H1 (cell line): ENCODE results near the gene CHST1. TPM values are rescaled to one million over a fixed set of nuclear protein-coding genes. Genes with fewer than 3 reads are reported as not detected.

Experiments used
- CTCF ChIA-PET: fragments of 300-600 bp; sonication (Branson Sonifier 250); formaldehyde crosslinking; loops from one replicate; lab custom pipeline; 2021; ENCODE audit not compliant: partially characterized antibody; lab: Charles Lee
- POLR2A ChIA-PET: fragments of 300-600 bp; sonication (Branson Sonifier 250); formaldehyde crosslinking; loops from one replicate; lab custom pipeline; 2021; ENCODE audit warnings: inconsistent platforms; ENCODE audit not compliant: partially characterized antibody; lab: Charles Lee
- DNase-seq, 2 experiments: peaks; one replicate each; pipeline versions ENCODE4 v3.0.0 to v3.0.0-alpha.2; 2010 to 2022; ENCODE audit warnings: low spot score in 2 of 2, low read depth in 1 of 2, mixed read lengths in 1 of 2
- FAIRE-seq: peaks from 2 replicates; lab custom pipeline; 2011; peaks lifted over from hg19 to GRCh38; lab: Jason Lieb, UNC
- H2AFZ ChIP-seq: 2 replicates; pipeline ENCODE4 v1.8.1; 2012; ENCODE audit warnings: low read length, inconsistent platforms
- H2AK5ac ChIP-seq: 2 replicates; pipeline ENCODE4 v1.6.1; 2013; ENCODE audit warnings: low read depth, low read length
- H2BK120ac ChIP-seq: replicated peaks from 2 replicates; pipeline ENCODE3; 2013; ENCODE audit warnings: low read depth, low read length, inconsistent platforms
- H2BK12ac ChIP-seq: 2 replicates; pipeline ENCODE4 v1.6.1; 2013; ENCODE audit warnings: low read depth, low read length
- H2BK15ac ChIP-seq: 2 replicates; pipeline ENCODE4 v1.6.1; 2013; ENCODE audit warnings: low read length
- H2BK20ac ChIP-seq: 2 replicates; pipeline ENCODE4 v1.6.1; 2013; ENCODE audit warnings: low read length
- H2BK5ac ChIP-seq: 2 replicates; pipeline ENCODE4 v1.6.1; 2013; ENCODE audit warnings: low read depth, low read length
- H3K14ac ChIP-seq: 2 replicates; pipeline ENCODE4 v1.6.1; 2013; ENCODE audit warnings: inconsistent platforms; ENCODE audit not compliant: insufficient read length
- H3K18ac ChIP-seq: 2 replicates; pipeline ENCODE4 v1.6.1; 2013; ENCODE audit warnings: low read length; ENCODE audit errors: extremely low read depth
- H3K23ac ChIP-seq: 2 replicates; pipeline ENCODE4 v1.6.1; 2013; ENCODE audit warnings: inconsistent platforms; ENCODE audit not compliant: insufficient read length
- H3K23me2 ChIP-seq: 2 replicates; pipeline ENCODE4 v1.6.1; 2013; ENCODE audit warnings: low read depth, low read length
- H3K27ac ChIP-seq: 2 replicates; pipeline ENCODE4 v1.6.1; 2011; ENCODE audit warnings: low read depth, low read length, inconsistent platforms
- H3K27me3 ChIP-seq, 4 experiments: replicated peaks in 1 of 4; 1 replicate in 1 of 4; 2 replicates in 3 of 4; pipeline versions ENCODE4 v1.6.1 to v1.8.1; 2011 to 2013; ENCODE audit warnings: low read length in 3 of 4, mild to moderate bottlenecking in 3 of 4, inconsistent platforms in 2 of 4, mixed read lengths in 2 of 4, moderate library complexity in 1 of 4; ENCODE audit not compliant: control insufficient read depth in 3 of 4, insufficient read depth in 3 of 4; ENCODE audit errors: extremely low read depth in 1 of 4
- H3K36me3 ChIP-seq, 4 experiments: 2 replicates each; pipeline versions ENCODE4 v1.6.1 to v1.8.1; 2011 to 2013; ENCODE audit warnings: mild to moderate bottlenecking in 4 of 4, low read length in 3 of 4, moderate library complexity in 2 of 4, control low read depth in 1 of 4, inconsistent platforms in 1 of 4; ENCODE audit not compliant: insufficient read depth in 4 of 4, control insufficient read depth in 2 of 4
- H3K4ac ChIP-seq: replicated peaks from 2 replicates; pipeline ENCODE3; 2013; ENCODE audit warnings: low read length, low read depth, mixed read lengths, inconsistent platforms; ENCODE audit not compliant: insufficient read length
- H3K4me1 ChIP-seq, 4 experiments: replicated peaks in 1 of 4; 1 replicate in 1 of 4; 2 replicates in 3 of 4; pipeline versions ENCODE4 v1.6.1 to v1.8.1; 2011 to 2013; ENCODE audit warnings: low read length in 3 of 4, inconsistent platforms in 2 of 4, mixed read lengths in 1 of 4; ENCODE audit not compliant: insufficient read depth in 4 of 4, control insufficient read depth in 3 of 4
- H3K4me2 ChIP-seq, 2 experiments: 2 replicates each; pipeline versions ENCODE4 v1.6.1 to v1.8.1; 2011 to 2013; ENCODE audit warnings: low read depth in 2 of 2, low read length in 2 of 2, control low read depth in 1 of 2, inconsistent platforms in 1 of 2, mild to moderate bottlenecking in 1 of 2; ENCODE audit not compliant: insufficient read depth in 1 of 2
- H3K4me3 ChIP-seq, 4 experiments: fragments of 200-600, 300-600 bp in 1 of 4; sonication (generic), shearing (Covaris generic), sonication (Bioruptor Twin) in 1 of 4; 2 replicates each; pipeline versions ENCODE4 v1.5.1 to v1.8.1; 2011 to 2016; ENCODE audit warnings: low read length in 4 of 4, low read depth in 3 of 4, control low read depth in 2 of 4, inconsistent platforms in 2 of 4, mild to moderate bottlenecking in 2 of 4, mixed read lengths in 1 of 4, moderate library complexity in 1 of 4; ENCODE audit not compliant: insufficient read depth in 2 of 4; ENCODE audit errors: extremely low read depth in 1 of 4
- H3K56ac ChIP-seq: replicated peaks from 2 replicates; pipeline ENCODE3; 2013; ENCODE audit warnings: low read depth, mild to moderate bottlenecking, mixed read lengths, low read length, inconsistent platforms; ENCODE audit not compliant: insufficient read length
- H3K79me1 ChIP-seq: 2 replicates; pipeline ENCODE4 v1.6.1; 2013; ENCODE audit warnings: low read depth, low read length, control low read depth
- H3K79me2 ChIP-seq, 2 experiments: 2 replicates each; pipeline versions ENCODE4 v1.6.1 to v1.8.1; 2012 to 2013; ENCODE audit warnings: low read length in 2 of 2, mild to moderate bottlenecking in 2 of 2, inconsistent platforms in 1 of 2; ENCODE audit not compliant: insufficient read depth in 2 of 2, control insufficient read depth in 1 of 2
- H3K9ac ChIP-seq, 4 experiments: replicated peaks in 1 of 4; 1 replicate in 1 of 4; 2 replicates in 3 of 4; pipeline versions ENCODE4 v1.6.1 to v1.8.1; 2011 to 2013; ENCODE audit warnings: low read depth in 3 of 4, low read length in 3 of 4, control low read depth in 2 of 4, mild to moderate bottlenecking in 2 of 4, moderate library complexity in 2 of 4, inconsistent platforms in 1 of 4; ENCODE audit errors: extremely low read depth in 1 of 4
- H3K9me3 ChIP-seq, 2 experiments: 2 replicates each; pipeline versions ENCODE4 v1.6.1 to v1.8.1; 2012 to 2013; ENCODE audit warnings: mild to moderate bottlenecking in 2 of 2, moderate library complexity in 2 of 2, control low read depth in 1 of 2, inconsistent platforms in 1 of 2, low read depth in 1 of 2, low read length in 1 of 2, mixed read lengths in 1 of 2; ENCODE audit not compliant: insufficient read depth in 2 of 2
- H4K20me1 ChIP-seq, 2 experiments: replicated peaks in 1 of 2; 2 replicates each; pipeline versions ENCODE3 to v1.8.1; 2011 to 2013; ENCODE audit warnings: inconsistent platforms in 2 of 2, low read length in 2 of 2, mild to moderate bottlenecking in 1 of 2; ENCODE audit not compliant: insufficient read depth in 2 of 2, control insufficient read depth in 1 of 2
- H4K5ac ChIP-seq: 2 replicates; pipeline ENCODE4 v1.6.1; 2013; ENCODE audit warnings: low read length, low read depth, mixed read lengths, inconsistent platforms; ENCODE audit not compliant: insufficient read length
- H4K8ac ChIP-seq: 2 replicates; pipeline ENCODE4 v1.8.0; 2013; ENCODE audit warnings: mild to moderate bottlenecking, moderate library complexity, low read length, inconsistent platforms; ENCODE audit not compliant: insufficient read depth; ENCODE audit errors: extremely low read depth
- H4K91ac ChIP-seq: replicated peaks from 2 replicates; pipeline ENCODE3; 2013; ENCODE audit warnings: low read length, mixed read lengths, inconsistent platforms; ENCODE audit not compliant: insufficient read length
- ASH2L ChIP-seq: fragments of 200-600, 300-600 bp; sonication (generic); IDR thresholded peaks from one replicate; pipeline ENCODE4 v1.7.1; 2017; ENCODE audit warnings: low read length
- CBX8 ChIP-seq: fragments of 300-800, 300-1000 bp; sonication (generic); IDR thresholded peaks from 2 replicates; pipeline ENCODE4 v1.7.1; 2016; ENCODE audit warnings: low read depth, low read length, borderline replicate concordance
- HDAC2 ChIP-seq, 2 experiments: fragments of 300-600 bp in 1 of 2; sonication (generic) in 1 of 2; IDR thresholded peaks; 2 replicates each; pipeline ENCODE4 v1.6.1; 2011 to 2012; ENCODE audit warnings: low read depth in 2 of 2, low read length in 2 of 2, mild to moderate bottlenecking in 2 of 2, moderate library complexity in 2 of 2, borderline replicate concordance in 1 of 2, inconsistent platforms in 1 of 2
- JUN ChIP-seq: IDR thresholded peaks from 2 replicates; pipeline ENCODE4 v1.6.1; 2011; ENCODE audit warnings: low read depth, mild to moderate bottlenecking, improper control_type of control experiment, low read length
- KDM4A ChIP-seq: IDR thresholded peaks from one replicate; pipeline ENCODE4 v1.7.1; 2012; ENCODE audit warnings: low read depth, mild to moderate bottlenecking, moderate library complexity, low read length, inconsistent platforms; ENCODE audit not compliant: severe bottlenecking
- MAFK ChIP-seq: IDR thresholded peaks from 2 replicates; pipeline ENCODE4 v1.6.1; 2012; ENCODE audit warnings: low read depth, mild to moderate bottlenecking, improper control_type of control experiment, low read length
- NANOG ChIP-seq: IDR thresholded peaks from 2 replicates; pipeline ENCODE4 v1.6.1; 2011; ENCODE audit warnings: low read length, low read depth, mild to moderate bottlenecking, inconsistent platforms; ENCODE audit not compliant: insufficient read depth, poor library complexity, severe bottlenecking
- TBP ChIP-seq: IDR thresholded peaks from 2 replicates; pipeline ENCODE4 v1.6.1; 2011; ENCODE audit warnings: low read depth, low read length, improper control_type of control experiment
- WGBS, 2 experiments: shearing (Covaris generic) in 1 of 2; methylation state at CpG; one replicate each; pipeline versions ENCODE4 v1.1.6 to v1.1.7; 2013 to 2015; ENCODE audit warnings: low lambda C conversion rate in 2 of 2, mixed read lengths in 2 of 2, inconsistent platforms in 1 of 2, low coverage in 1 of 2, missing lambda C conversion rate in 1 of 2; ENCODE audit not compliant: insufficient replicate concordance in 2 of 2, insufficient coverage in 1 of 2, insufficient read length in 1 of 2; ENCODE audit errors: extremely low coverage in 1 of 2, missing lambda C conversion rate in 1 of 2; 5-methylcytosine and 5-hydroxymethylcytosine counted together
- polyA plus RNA-seq, 7 experiments: library from polyadenylated mRNA; depleted of rRNA in 3 of 7; stranded (reverse) in 5 of 7; unstranded in 2 of 7; fragments of >200 nt in 5 of 7; fragments of 200-250 nt in 2 of 7; gene quantifications; 1 replicate in 5 of 7; 2 replicates in 1 of 7; 4 replicates in 1 of 7; pipeline versions ENCODE4 v1.2.1 to v1.2.3, GENCODE V29; 2011 to 2013; ENCODE audit warnings: missing spikeins in 2 of 7, mixed read lengths in 2 of 7
- total RNA-seq: library from RNA; stranded (reverse); fragmentation: NEBNext Ultra II Directional; extraction: Animal tissue kit (Norgen Biotek cat#: 25700); gene quantifications from 2 replicates; pipeline ENCODE4 v1.2.1, GENCODE V29; 2021
- TF ChIP-seq, protein P1 (sequence below): IDR thresholded peaks from 2 replicates; pipeline ENCODE4 v1.6.1; 2012; ENCODE audit warnings: inconsistent platforms
- TF ChIP-seq, protein P2 (sequence below): IDR thresholded peaks from 2 replicates; pipeline ENCODE4 v1.6.1; 2012; ENCODE audit warnings: inconsistent platforms

CHST1 gene
- total and polyA plus RNA-seq, 2 of the 8 experiments (the other 6 are each of a cell fraction or from before 2014, with no cell fraction given), result 1.6 to 3.8 TPM

DNA sequence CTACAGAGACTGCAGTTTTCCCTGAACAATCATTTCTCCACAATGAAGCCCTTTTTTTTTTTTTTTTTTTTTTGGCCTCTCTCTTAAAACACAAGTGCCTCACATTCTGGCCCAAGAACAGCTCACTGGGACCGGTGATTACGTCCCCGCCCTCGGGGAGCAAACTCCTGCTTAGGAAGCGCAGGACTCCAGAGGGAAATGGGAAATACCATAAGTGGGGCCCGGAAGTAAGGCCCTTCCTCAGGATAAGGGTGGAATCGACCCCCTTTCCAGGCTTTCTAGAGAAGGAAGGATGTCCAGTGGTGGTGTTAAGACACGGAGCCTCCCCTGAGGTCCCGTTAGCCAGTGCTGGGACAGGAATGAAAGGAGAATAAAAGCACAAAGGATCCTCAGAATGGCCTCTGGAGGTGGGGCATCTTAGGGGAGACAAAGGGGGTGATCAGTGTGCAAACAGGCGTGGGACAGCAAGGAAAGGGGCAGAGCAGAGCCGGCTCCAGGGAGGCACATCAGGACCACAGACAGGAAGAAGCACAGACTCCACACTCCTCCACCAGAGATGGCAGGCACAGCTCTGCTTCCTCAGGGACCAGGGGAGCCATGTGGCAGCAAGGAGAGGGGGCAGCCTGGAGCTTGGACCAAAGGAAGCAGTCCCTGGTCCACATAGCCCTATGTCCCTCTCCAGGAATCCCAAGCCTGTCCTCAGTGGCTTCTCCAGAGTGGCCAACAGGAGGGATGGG is 61.3 kb downstream of the CHST1 start:
- Histone ChIP-seq H3K23me2 (no peaks in the 10 kb centered on the region), H4K5ac (no peak overlapping the region), H3K27ac (no peak overlapping the region), H3K4me1 (peaks cover 3 to 10% (median 7%) of the 10 kb centered on the region in 4 experiments), H2BK20ac (no peak overlapping the region), H2BK120ac (no peak overlapping the region), H4K8ac (peak overlapping the region; percentile 22), H2AFZ (peak overlapping the region; percentile 94; the same call in 1 of the 2 replicates), H3K27me3 (no peaks in the 10 kb centered on the region), H3K56ac (no peak overlapping the region), H3K4ac (no peak overlapping the region), H3K14ac (no peak overlapping the region), H4K20me1 (no peaks in the 10 kb centered on the region), H3K23ac (no peak overlapping the region), H2AK5ac (no peak overlapping the region), H3K79me1 (no peaks in the 10 kb centered on the region), H3K36me3 (no peaks in the 10 kb centered on the region), H3K9me3 (no peaks in the 10 kb centered on the region), H3K4me2 (no peak overlapping the region), H2BK15ac (0 out of 2 replicates have a peak overlapping the region, but pooled peaks have one; percentile 4), H3K79me2 (no peaks in the 10 kb centered on the region), H3K4me3 (no peak overlapping the region), H2BK5ac (no peak overlapping the region), H2BK12ac (0 out of 2 replicates have a peak overlapping the region, but pooled peaks have one; percentile 43), H3K9ac (no peak overlapping the region), H3K18ac (no peak overlapping the region; the same call in 1 of the 2 replicates), H4K91ac (no peak overlapping the region)
- ChIA-PET CTCF (interaction anchor here (0.9 to 1.1 kb wide), 3 partner anchors 51 to 233 kb away, joined by 3 to 4 read pairs (median 4); no protein-coding TSS in a partner anchor), POLR2A (interaction anchor here (1.7 kb wide), 1 partner anchor 12 kb away, joined by 3 read pairs; no protein-coding TSS in a partner anchor)
- WGBS, 2 experiments, result 64% methylated on average over 11 of the region's 11 CpGs; no CpG with 5 or more reads in 1 of the 2 experiments
- DNase-seq (no peak), FAIRE-seq (no peak)
- TF ChIP-seq NANOG (no peak), CBX8 (no peak), JUN (no peak), MAFK (no peak), HDAC2 (IDR thresholded peaks at IDR 0.05; ENCODE audit: borderline replicate concordance in 1 of 2, low read depth in 2 of 2, low read length in 2 of 2) (no peak), ASH2L (no peak), TBP (no peak), KDM4A (no peak)
- TF ChIP-seq, protein P1, sequence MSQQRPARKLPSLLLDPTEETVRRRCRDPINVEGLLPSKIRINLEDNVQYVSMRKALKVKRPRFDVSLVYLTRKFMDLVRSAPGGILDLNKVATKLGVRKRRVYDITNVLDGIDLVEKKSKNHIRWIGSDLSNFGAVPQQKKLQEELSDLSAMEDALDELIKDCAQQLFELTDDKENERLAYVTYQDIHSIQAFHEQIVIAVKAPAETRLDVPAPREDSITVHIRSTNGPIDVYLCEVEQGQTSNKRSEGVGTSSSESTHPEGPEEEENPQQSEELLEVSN, result no peak
- TF ChIP-seq, protein P2, sequence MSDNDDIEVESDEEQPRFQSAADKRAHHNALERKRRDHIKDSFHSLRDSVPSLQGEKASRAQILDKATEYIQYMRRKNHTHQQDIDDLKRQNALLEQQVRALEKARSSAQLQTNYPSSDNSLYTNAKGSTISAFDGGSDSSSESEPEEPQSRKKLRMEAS, result no peak
